HCT116 (cell line): ENCODE measurements around the gene CNN3. TPM values are rescaled to one million over a fixed set of nuclear protein-coding genes. Genes with fewer than 3 reads are reported as not detected.
A peak's percentile ranks its signal among the peaks of the same experiment; 100 is the strongest.

ENCODE experiments used
- ATAC-seq: fragments of 200-7000 bp; cut with Tn5 transposase; 2 replicates; pipeline ENCODE4 v1.9.1; 2020; ENCODE audit warnings: mild to moderate bottlenecking, moderate library complexity
- BruUV-seq: library from RNA; stranded (reverse); fragments of 400-500 nt; replicated peaks from 2 replicates; lab custom pipeline; 2021; lab: Mats Ljungman, UMichigan
- CTCF ChIA-PET: fragments of 300-600 bp; sonication (Branson Sonifier 250); formaldehyde crosslinking; loops from one replicate; lab custom pipeline; 2021; ENCODE audit warnings: antibody characterized with exemption; lab: Charles Lee
- POLR2A ChIA-PET: fragments of 300-600, 350-600 bp; sonication (Branson Sonifier 250); formaldehyde crosslinking; loops from one replicate; lab custom pipeline; 2021; ENCODE audit warnings: antibody characterized with exemption; lab: Charles Lee
- RAD21 ChIA-PET, 2 experiments: fragments of 300-600 bp; sonication (Branson Sonifier 250); formaldehyde crosslinking; loops; one replicate each; lab custom pipeline; 2023; ENCODE audit warnings: low total read pairs in 2 of 2; ENCODE audit not compliant: uncharacterized antibody in 2 of 2, unreplicated experiment in 2 of 2, low non-redundant PET in 1 of 2; lab: Charles Lee
- DNase-seq: peaks from one replicate; pipeline ENCODE4 v3.0.0-alpha.2; 2010; ENCODE audit warnings: low read depth, low spot score
- H2AFZ ChIP-seq: fragments of 200-600 bp; shearing (Covaris generic), sonication (generic); 2 replicates; pipeline ENCODE4 v1.6.1; 2017; ENCODE audit warnings: low read depth, mixed run types, mixed read lengths, antibody characterized with exemption, low read length; ENCODE audit not compliant: poor library complexity, severe bottlenecking
- H3K27ac ChIP-seq: 2 replicates; pipeline ENCODE4 v1.5.1; 2012; ENCODE audit warnings: low read depth, low read length
- H3K27me3 ChIP-seq: fragments of 200-600 bp; sonication (generic); 2 replicates; pipeline ENCODE4 v1.6.1; 2016; ENCODE audit warnings: mixed run types, low read length, mixed read lengths; ENCODE audit not compliant: insufficient read depth
- H3K36me3 ChIP-seq, 2 experiments: fragments of 200-500 bp in 1 of 2; fragments of 200-600 bp in 1 of 2; sonication (Bioruptor generic) in 1 of 2; sonication (generic) in 1 of 2; 2 replicates each; pipeline versions ENCODE4 v1.5.1 to v1.6.1; 2014 to 2016; ENCODE audit warnings: low read length in 2 of 2, inconsistent platforms in 1 of 2, mixed read lengths in 1 of 2, mixed run types in 1 of 2; ENCODE audit not compliant: insufficient read depth in 2 of 2, control insufficient read depth in 1 of 2
- H3K4me1 ChIP-seq, 2 experiments: fragments of 200-600 bp in 1 of 2; sonication (generic) in 1 of 2; 2 replicates each; pipeline versions ENCODE4 v1.5.1 to v1.6.1; 2012 to 2017; ENCODE audit warnings: low read length in 2 of 2, inconsistent platforms in 1 of 2, mild to moderate bottlenecking in 1 of 2, mixed read lengths in 1 of 2, mixed run types in 1 of 2, moderate library complexity in 1 of 2; ENCODE audit not compliant: insufficient read depth in 2 of 2, control insufficient read depth in 1 of 2
- H3K4me2 ChIP-seq: fragments of 200-600 bp; sonication (generic); 2 replicates; pipeline ENCODE4 v1.6.1; 2017; ENCODE audit warnings: mixed run types, low read length, mixed read lengths
- H3K4me3 ChIP-seq, 2 experiments: fragments of 200-600 bp in 1 of 2; sonication (generic) in 1 of 2; replicated peaks in 1 of 2; 2 replicates each; pipeline ENCODE4 v1.5.1; 2011 to 2016; ENCODE audit warnings: low read length in 2 of 2, control low read depth in 1 of 2, low read depth in 1 of 2, mild to moderate bottlenecking in 1 of 2, mixed read lengths in 1 of 2, mixed run types in 1 of 2
- H3K79me2 ChIP-seq: fragments of 200-600 bp; sonication (generic); 2 replicates; pipeline ENCODE4 v1.6.1; 2017; ENCODE audit warnings: mild to moderate bottlenecking, mixed run types, low read length, moderate library complexity, mixed read lengths; ENCODE audit not compliant: insufficient read depth
- H3K9ac ChIP-seq: fragments of 200-600 bp; sonication (generic); 2 replicates; pipeline ENCODE4 v1.6.1; 2016; ENCODE audit warnings: low read length, mixed read lengths
- H3K9me2 ChIP-seq: fragments of 200-600 bp; sonication (generic), shearing (Covaris generic); 2 replicates; pipeline ENCODE4 v1.6.1; 2017; ENCODE audit warnings: mixed run types, mild to moderate bottlenecking, moderate library complexity; ENCODE audit not compliant: insufficient read depth
- H3K9me3 ChIP-seq, 2 experiments: fragments of 200-500 bp in 1 of 2; fragments of 200-600 bp in 1 of 2; sonication (Bioruptor generic) in 1 of 2; sonication (generic) in 1 of 2; 2 replicates each; pipeline ENCODE4 v1.6.1; 2014 to 2017; ENCODE audit warnings: low read length in 2 of 2, mixed read lengths in 2 of 2, inconsistent platforms in 1 of 2, low read depth in 1 of 2, mild to moderate bottlenecking in 1 of 2, mixed run types in 1 of 2, moderate library complexity in 1 of 2; ENCODE audit not compliant: control insufficient read depth in 1 of 2, insufficient read depth in 1 of 2
- H4K20me1 ChIP-seq: fragments of 200-600 bp; sonication (generic), shearing (Covaris generic); 2 replicates; pipeline ENCODE4 v1.6.1; 2017; ENCODE audit warnings: mixed run types, mild to moderate bottlenecking, moderate library complexity; ENCODE audit not compliant: insufficient read depth
- CBX3 ChIP-seq: IDR thresholded peaks from 2 replicates; pipeline ENCODE4 v1.6.1; 2012; ENCODE audit warnings: low read depth
- CEBPB ChIP-seq: IDR thresholded peaks from 2 replicates; pipeline ENCODE4 v1.6.1; 2012; ENCODE audit warnings: low read depth
- EGR1 ChIP-seq: IDR thresholded peaks from 2 replicates; pipeline ENCODE4 v1.6.1; 2012; ENCODE audit warnings: low read depth
- ELF1 ChIP-seq: IDR thresholded peaks from 2 replicates; pipeline ENCODE4 v1.6.1; 2012; ENCODE audit warnings: low read depth, borderline replicate concordance
- EZH2 ChIP-seq: fragments of 200-600 bp; sonication (generic); IDR thresholded peaks from 2 replicates; pipeline ENCODE4 v1.6.1; 2017; ENCODE audit warnings: antibody characterized with exemption, mixed run types
- EZH2phosphoT487 ChIP-seq: fragments of 200-600 bp; IDR thresholded peaks from 2 replicates; pipeline ENCODE4 v1.6.1; 2018; ENCODE audit warnings: antibody characterized with exemption, borderline replicate concordance
- JUND ChIP-seq: IDR thresholded peaks from 2 replicates; pipeline ENCODE4 v1.6.1; 2012
- POLR2A ChIP-seq: IDR thresholded peaks from 2 replicates; pipeline ENCODE4 v1.7.0; 2011; ENCODE audit warnings: borderline replicate concordance; ENCODE audit not compliant: insufficient read depth, insufficient read length; ENCODE audit errors: extremely low read depth
- RAD21 ChIP-seq: IDR thresholded peaks from 2 replicates; pipeline ENCODE4 v1.6.1; 2012; ENCODE audit warnings: low read depth, mild to moderate bottlenecking
- SP1 ChIP-seq: IDR thresholded peaks from 2 replicates; pipeline ENCODE4 v1.6.1; 2012; ENCODE audit warnings: low read depth
- SRF ChIP-seq: IDR thresholded peaks from 2 replicates; pipeline ENCODE4 v1.6.1; 2012; ENCODE audit warnings: low read depth
- TCF7L2 ChIP-seq: IDR thresholded peaks from 2 replicates; pipeline ENCODE4 v1.7.0; 2011; ENCODE audit warnings: borderline replicate concordance, inconsistent platforms; ENCODE audit not compliant: insufficient read depth, insufficient read length; ENCODE audit errors: extremely low read depth
- ZFX ChIP-seq: fragments of 450-650 bp; IDR thresholded peaks from 2 replicates; pipeline ENCODE4 v1.6.1; 2017
- ZNF274 ChIP-seq: fragments of 200-500 bp; sonication (Bioruptor generic); IDR thresholded peaks from 2 replicates; pipeline ENCODE4 v1.6.1; 2014; ENCODE audit warnings: mild to moderate bottlenecking, low read depth, low read length, inconsistent platforms
- intact Hi-C: fragments of 100-400 bp; cut with micrococcal nuclease; formaldehyde crosslinking; loops from 2 replicates; pipeline ENCODE4 v1.10.0; 2022
- total RNA-seq: library from RNA; stranded (reverse); gene quantifications from one replicate; pipeline ENCODE4 v1.2.1, GENCODE V29; 2021; ENCODE audit not compliant: unreplicated experiment
- TF ChIP-seq, protein P1 (sequence below), 3 experiments: fragments of 200-600 bp in 1 of 3; sonication (generic) in 1 of 3; IDR thresholded peaks in 2 of 3; conservative IDR thresholded peaks in 1 of 3; 2 replicates each; pipeline ENCODE4 v1.5.1; 2012 to 2017; ENCODE audit warnings: low read depth in 2 of 3, low read length in 2 of 3, antibody characterized with exemption in 1 of 3, borderline replicate concordance in 1 of 3, control low read depth in 1 of 3, mild to moderate bottlenecking in 1 of 3, mixed read lengths in 1 of 3, mixed run types in 1 of 3, moderate library complexity in 1 of 3; ENCODE audit not compliant: insufficient read depth in 1 of 3

Gene CNN3
- total RNA-seq, 1 experiment from 2014 or later, result 109 TPM

DNA sequence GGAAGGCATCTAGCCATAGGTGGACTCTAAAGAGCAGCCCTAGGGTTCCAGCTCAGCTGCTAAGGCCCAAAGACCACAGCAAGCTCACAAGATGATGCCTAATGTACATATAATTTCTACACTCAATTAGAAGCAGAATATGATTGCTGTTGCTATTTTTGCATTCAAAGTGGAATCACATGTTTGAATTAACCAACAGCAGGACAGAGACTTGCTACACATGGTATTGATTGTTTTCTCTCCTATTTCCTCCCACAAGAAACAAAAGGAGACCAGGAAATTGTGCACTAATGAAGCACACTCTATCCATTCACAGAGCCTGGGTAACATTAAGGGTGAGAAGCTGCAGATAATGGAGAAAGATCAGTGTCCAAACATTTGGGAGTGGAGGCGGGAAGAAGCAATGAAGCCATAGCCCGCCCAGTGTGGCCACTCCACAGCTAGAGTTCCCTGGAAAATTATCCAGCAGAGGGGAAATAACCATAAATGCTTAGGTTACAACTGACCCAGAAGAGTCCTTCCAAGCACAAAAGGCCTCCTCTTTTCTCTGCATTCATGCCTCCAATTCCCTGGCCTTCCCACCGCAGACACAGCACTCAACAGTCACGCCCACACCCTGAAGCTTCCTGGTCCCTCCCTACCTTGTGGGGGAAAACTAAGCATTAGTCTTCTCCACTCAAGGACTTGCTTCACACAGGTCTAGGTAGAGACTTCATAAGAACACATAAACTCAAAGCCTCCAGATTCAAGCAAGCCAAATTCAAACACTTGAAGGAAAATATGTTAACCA lies 7.5 kb downstream of the CNN3 start:
- Histone ChIP-seq H3K79me2 (peaks cover 100% of the 10 kb centered on the region), H3K4me3 (no peak overlapping the region), H3K4me1 (peaks cover 5 to 44% of the 10 kb centered on the region in 2 experiments), H3K4me2 (0 out of 2 replicates have a peak overlapping the region, but pooled peaks have one; percentile 6), H3K9me3 (no peaks in the 10 kb centered on the region), H3K36me3 (0 out of 4 replicates have a peak, but pooled peaks cover 0 to 6% of the 10 kb centered on the region in 2 experiments), H3K27me3 (no peaks in the 10 kb centered on the region), H3K27ac (no peak overlapping the region)
- intact Hi-C loops, result no loop called here
- CTCF ChIA-PET, result interaction anchor here (0.9 kb wide), 1 partner anchor 65 kb away, joined by 3 read pairs; no protein-coding TSS in a partner anchor
- DNase-seq, result no peak
- no peak for TF ChIP-seq SRF
- TF ChIP-seq TCF7L2, result no peak
- TF ChIP-seq POLR2A, result no peak
- 0 out of 2 replicates have a peak, but pooled peaks have one; percentile 17 for TF ChIP-seq EGR1
- TF ChIP-seq, all 23 proteins: peak for 1
- ChIA-PET RAD21 (no interaction called here), POLR2A (no interaction called here)
- no peak for ATAC-seq
- no TSS peak for BruUV-seq
- Histone ChIP-seq H3K9ac (no peak overlapping the region), H4K20me1 (peaks cover 22% of the 10 kb centered on the region; the same call in 1 of the 2 replicates), H2AFZ (no peak overlapping the region), H3K9me2 (no peaks in the 10 kb centered on the region)

- POLR2A ChIA-PET, result no interaction called here
- no peak for TF ChIP-seq EZH2
- no peak for TF ChIP-seq TCF7L2
- TF ChIP-seq CBX3, result no peak
- no peak for TF ChIP-seq SRF
- TF ChIP-seq POLR2A, result no peak
- TF ChIP-seq CEBPB, result no peak
- no peak for TF ChIP-seq SP1
- no peak for TF ChIP-seq ELF1
- no peak for TF ChIP-seq ZFX
- no peak for TF ChIP-seq EGR1
- no peak for TF ChIP-seq JUND
- no peak for TF ChIP-seq RAD21
- TF ChIP-seq, protein P1, sequence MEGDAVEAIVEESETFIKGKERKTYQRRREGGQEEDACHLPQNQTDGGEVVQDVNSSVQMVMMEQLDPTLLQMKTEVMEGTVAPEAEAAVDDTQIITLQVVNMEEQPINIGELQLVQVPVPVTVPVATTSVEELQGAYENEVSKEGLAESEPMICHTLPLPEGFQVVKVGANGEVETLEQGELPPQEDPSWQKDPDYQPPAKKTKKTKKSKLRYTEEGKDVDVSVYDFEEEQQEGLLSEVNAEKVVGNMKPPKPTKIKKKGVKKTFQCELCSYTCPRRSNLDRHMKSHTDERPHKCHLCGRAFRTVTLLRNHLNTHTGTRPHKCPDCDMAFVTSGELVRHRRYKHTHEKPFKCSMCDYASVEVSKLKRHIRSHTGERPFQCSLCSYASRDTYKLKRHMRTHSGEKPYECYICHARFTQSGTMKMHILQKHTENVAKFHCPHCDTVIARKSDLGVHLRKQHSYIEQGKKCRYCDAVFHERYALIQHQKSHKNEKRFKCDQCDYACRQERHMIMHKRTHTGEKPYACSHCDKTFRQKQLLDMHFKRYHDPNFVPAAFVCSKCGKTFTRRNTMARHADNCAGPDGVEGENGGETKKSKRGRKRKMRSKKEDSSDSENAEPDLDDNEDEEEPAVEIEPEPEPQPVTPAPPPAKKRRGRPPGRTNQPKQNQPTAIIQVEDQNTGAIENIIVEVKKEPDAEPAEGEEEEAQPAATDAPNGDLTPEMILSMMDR (IDR thresholded peaks at IDR 0.05 in 2 of 3, conservative IDR thresholded peaks at IDR 0.05 in 1 of 3; ENCODE audit: borderline replicate concordance in 1 of 3, insufficient read depth in 1 of 3, low read depth in 2 of 3, low read length in 2 of 3), result no peak
- TF ChIP-seq ZNF274, result no peak
- no peak for TF ChIP-seq EZH2phosphoT487
Observed at GRCh38 chr1:94917251-94917650, 9.7 kb downstream of the CNN3 start.

More at GRCh38 chr1:94917251-94917650, 9.7 kb downstream of the CNN3 start:
- intact Hi-C loops, result no loop called here
- DNase-seq, result no peak
- ChIA-PET RAD21 (no interaction called here), CTCF (no interaction called here)
- Histone ChIP-seq H3K9me2 (no peaks in the 10 kb centered on the region), H3K4me3 (no peak overlapping the region), H4K20me1 (peaks cover 22% of the 10 kb centered on the region; the same call in 1 of the 2 replicates), H3K27me3 (no peaks in the 10 kb centered on the region), H3K79me2 (peaks cover 100% of the 10 kb centered on the region), H3K9ac (no peak overlapping the region), H3K27ac (no peak overlapping the region), H3K4me1 (peaks cover 5 to 37% of the 10 kb centered on the region in 2 experiments), H3K36me3 (no peaks in the 10 kb centered on the region), H3K9me3 (no peaks in the 10 kb centered on the region), H3K4me2 (no peak overlapping the region), H2AFZ (no peak overlapping the region)
- no peak for ATAC-seq
- no TSS peak for BruUV-seq
